K562 (cell line): ENCODE measurements around the gene SYS1. TPM values are rescaled to one million over a fixed set of nuclear protein-coding genes. Genes with fewer than 3 reads are reported as not detected.

Source experiments
- ATF1 ChIP-seq, 2 experiments: fragments of 450-650 bp in 1 of 2; IDR thresholded peaks; 2 replicates each; pipeline ENCODE4 v1.6.1; 2016; ENCODE audit warnings: missing compliant biosample characterization in 1 of 2, missing genetic modification characterization in 1 of 2
- BCL6 ChIP-seq: fragments of 250-450 bp; sonication (Bioruptor Pico); IDR thresholded peaks from 2 replicates; pipeline ENCODE4 v1.4.0; 2020
- CEBPB ChIP-seq: fragments of 450-650 bp; IDR thresholded peaks from 2 replicates; pipeline ENCODE4 v1.6.1; 2016; ENCODE audit warnings: missing genetic modification characterization, missing compliant biosample characterization
- CHD2 ChIP-seq: IDR thresholded peaks from 2 replicates; pipeline ENCODE4 v1.6.1; 2011; ENCODE audit warnings: low read depth, low read length
- CREB1 ChIP-seq, 2 experiments: sonication (generic) in 1 of 2; formaldehyde crosslinking in 1 of 2; IDR thresholded peaks; 2 replicates each; pipeline versions ENCODE4 v1.6.1 to v1.8.0; 2012 to 2022; ENCODE audit warnings: inconsistent platforms in 1 of 2, mild to moderate bottlenecking in 1 of 2, missing genetic modification reagents in 1 of 2, moderate library complexity in 1 of 2
- ETV1 ChIP-seq: fragments of 450-650 bp; conservative IDR thresholded peaks from 2 replicates; pipeline ENCODE4 v1.6.1; 2016; ENCODE audit warnings: missing genetic modification characterization, control low read depth, low read depth, missing compliant biosample characterization
- HNRNPUL1 ChIP-seq: fragments of 200-400 bp; formaldehyde crosslinking; IDR thresholded peaks from 2 replicates; pipeline ENCODE4 v1.6.1; 2017; ENCODE audit warnings: low read length
- ID3 ChIP-seq, 2 experiments: fragments of 250-450 bp in 1 of 2; fragments of 450-650 bp in 1 of 2; sonication (Bioruptor Pico) in 1 of 2; IDR thresholded peaks; 2 replicates each; pipeline versions ENCODE4 v1.6.1 to v1.8.0; 2016 to 2021; ENCODE audit warnings: mild to moderate bottlenecking in 2 of 2, moderate library complexity in 2 of 2, missing compliant biosample characterization in 1 of 2, missing genetic modification characterization in 1 of 2
- LCOR ChIP-seq: sonication (generic); formaldehyde crosslinking; IDR thresholded peaks from 2 replicates; pipeline ENCODE4 v1.8.0; 2022; ENCODE audit warnings: mild to moderate bottlenecking, missing genetic modification reagents
- MBD1 ChIP-seq: fragments of 250-450 bp; sonication (Bioruptor Pico); IDR thresholded peaks from 2 replicates; pipeline ENCODE4 v1.8.0; 2022; ENCODE audit warnings: inconsistent platforms
- POLR2A ChIP-seq: fragments of 450-650 bp; conservative IDR thresholded peaks from 2 replicates; pipeline ENCODE4 v1.6.1; 2016
- PTBP1 ChIP-seq: fragments of 200-400 bp; formaldehyde crosslinking; IDR thresholded peaks from 2 replicates; pipeline ENCODE4 v1.6.1; 2017; ENCODE audit warnings: low read depth, low read length
- RBM17 ChIP-seq: fragments of 200-400 bp; formaldehyde crosslinking; IDR thresholded peaks from 2 replicates; pipeline ENCODE4 v1.6.1; 2017; ENCODE audit warnings: low read depth, mild to moderate bottlenecking, low read length, borderline replicate concordance
- SRSF9 ChIP-seq: fragments of 200-400 bp; formaldehyde crosslinking; IDR thresholded peaks from 2 replicates; pipeline ENCODE4 v1.6.1; 2017; ENCODE audit warnings: low read depth, low read length, borderline replicate concordance
- UBTF ChIP-seq, 2 experiments: IDR thresholded peaks; 2 replicates each; pipeline ENCODE4 v1.6.1; 2012; ENCODE audit warnings: improper control_type of control experiment in 2 of 2, low read depth in 2 of 2, low read length in 2 of 2, borderline replicate concordance in 1 of 2
- ZNF253 ChIP-seq: fragments of 250-450 bp; sonication (Bioruptor Pico); conservative IDR thresholded peaks from 2 replicates; pipeline ENCODE4 v1.6.1; 2021; ENCODE audit warnings: mild to moderate bottlenecking
- ZNF263 ChIP-seq: sonication (generic); formaldehyde crosslinking; IDR thresholded peaks from 2 replicates; pipeline ENCODE4 v1.8.0; 2022; ENCODE audit warnings: mild to moderate bottlenecking, missing genetic modification reagents, borderline replicate concordance
- ZNF444 ChIP-seq: fragments of 250-450 bp; sonication (Bioruptor Pico); IDR thresholded peaks from 2 replicates; pipeline ENCODE4 v1.4.0; 2020; ENCODE audit warnings: mild to moderate bottlenecking, moderate library complexity
- polyA plus RNA-seq, 8 experiments: library from polyadenylated mRNA; depleted of rRNA in 4 of 8; stranded (reverse) in 5 of 8; unstranded in 3 of 8; fragments of >200 nt; fragmentation: Nextera tagmentation in 2 of 8; fragmentation: Illumina TruSeq in 1 of 8; extraction: Ambion mirVana in 2 of 8; extraction: Trizol in 1 of 8; gene quantifications; 2 replicates each; pipeline versions ENCODE4 v1.2.1 to v1.2.3, GENCODE V29; 2011 to 2014; ENCODE audit warnings: inconsistent platforms in 1 of 8, missing spikeins in 1 of 8
- total RNA-seq, 7 experiments: library from RNA; depleted of rRNA in 6 of 7; stranded (reverse); fragments of >200 nt in 6 of 7; fragmentation: Illumina TruSeq in 2 of 7; extraction: Trizol in 2 of 7; gene quantifications; 2 replicates each; pipeline versions ENCODE4 v1.2.1 to v1.2.3, GENCODE V29; 2011 to 2021; ENCODE audit warnings: low replicate concordance in 1 of 7

Gene SYS1
- total and polyA plus RNA-seq, 9 of the 15 experiments (the other 6 are each of a cell fraction or from before 2014, with no cell fraction given) = 11.1 to 25.2 (median 17.5) TPM

GRCh38 chr20:45407067-45407745, 44.2 kb downstream of the SYS1 start (continued):
- no peak for TF ChIP-seq MBD1 (CRISPR knock-in tag)
- TF ChIP-seq ATF1 (CRISPR knock-in tag; IDR thresholded peaks at IDR 0.05) = no peak
- no peak for TF ChIP-seq ATF1 (tag; IDR thresholded peaks at IDR 0.05)
- TF ChIP-seq CHD2 = peak; percentile 36; the same call in 1 of the 2 replicates
- TF ChIP-seq LCOR (CRISPR knock-in tag) = 0 out of 2 replicates have a peak, but pooled peaks have one; percentile 42
- TF ChIP-seq PTBP1 = no peak
- TF ChIP-seq RBM17 = no peak
- TF ChIP-seq ETV1 (tag) = no peak
- no peak for TF ChIP-seq BCL6
- TF ChIP-seq UBTF (IDR thresholded peaks at IDR 0.05; ENCODE audit: borderline replicate concordance in 1 of 2, low read depth in 2 of 2, low read length in 2 of 2) = peak in 1 of 2 experiments; percentile 77; a peak in 2 of 4 replicates
- TF ChIP-seq HNRNPUL1 = no peak
- no peak for TF ChIP-seq CEBPB
- no peak for TF ChIP-seq POLR2A
- TF ChIP-seq ZNF444 = no peak
- TF ChIP-seq SRSF9 = no peak
- TF ChIP-seq ZNF253 (CRISPR knock-in tag) = no peak
- TF ChIP-seq ID3 (CRISPR knock-in tag; IDR thresholded peaks at IDR 0.05) = no peak
- no peak for TF ChIP-seq ID3 (tag; IDR thresholded peaks at IDR 0.05)
- TF ChIP-seq CREB1 (IDR thresholded peaks at IDR 0.05) = no peak
- TF ChIP-seq CREB1 (CRISPR knock-in tag; IDR thresholded peaks at IDR 0.05) = 0 out of 2 replicates have a peak, but pooled peaks have one; percentile 22
- no peak for TF ChIP-seq ZNF263
- TF ChIP-seq, all 486 proteins: peak for 8
